Spleen (tissue), 11 donors: Measurements from ENCODE around the gene TMEM108. TPM values are rescaled to one million over a fixed set of nuclear protein-coding genes. Genes with fewer than 3 reads are reported as not detected.

Experiments used
- DNase-seq: peaks from one replicate; pipeline ENCODE4 v3.0.0-alpha.2; 2020
- H3K27ac ChIP-seq, 8 donors: fragments of 200-600 bp; sonication (generic) in 7 of 8; 1 replicate in 4 of 8; 2 replicates in 4 of 8; pipeline versions ENCODE4 v1.5.0 to v1.8.0; 2016 to 2021; ENCODE audit warnings: inconsistent platforms in 4 of 8, mild to moderate bottlenecking in 4 of 8, moderate library complexity in 1 of 8
- H3K27me3 ChIP-seq, 7 donors: fragments of 200-600 bp; sonication (generic) in 6 of 7; replicated peaks in 1 of 7; 1 replicate in 4 of 7; 2 replicates in 3 of 7; pipeline versions ENCODE4 v1.5.0 to v1.8.0; 2016 to 2021; ENCODE audit warnings: inconsistent platforms in 3 of 7, mild to moderate bottlenecking in 1 of 7
- H3K36me3 ChIP-seq, 6 donors: fragments of 200-600 bp; sonication (generic) in 5 of 6; 1 replicate in 4 of 6; 2 replicates in 2 of 6; pipeline versions ENCODE4 v1.5.0 to v1.8.0; 2016 to 2021; ENCODE audit warnings: inconsistent platforms in 2 of 6
- H3K4me1 ChIP-seq, 6 donors: fragments of 200-600 bp; sonication (generic) in 5 of 6; 1 replicate in 3 of 6; 2 replicates in 3 of 6; pipeline versions ENCODE4 v1.5.0 to v1.8.0; 2016 to 2021; ENCODE audit warnings: inconsistent platforms in 3 of 6
- H3K4me3 ChIP-seq, 8 donors: fragments of 200-600 bp; sonication (generic) in 7 of 8; 1 replicate in 4 of 8; 2 replicates in 4 of 8; pipeline versions ENCODE4 v1.5.0 to v1.8.0; 2016 to 2021; ENCODE audit warnings: inconsistent platforms in 4 of 8, mild to moderate bottlenecking in 4 of 8, moderate library complexity in 2 of 8
- H3K9me3 ChIP-seq, 8 donors: fragments of 200-600 bp; sonication (generic) in 7 of 8; 1 replicate in 4 of 8; 2 replicates in 4 of 8; pipeline versions ENCODE4 v1.5.0 to v1.8.0; 2016 to 2021; ENCODE audit warnings: inconsistent platforms in 4 of 8
- POLR2A ChIP-seq, 3 donors: fragments of 450-650 bp; IDR thresholded peaks; one replicate each; pipeline ENCODE4 v1.5.1; 2017; ENCODE audit warnings: antibody characterized with exemption in 3 of 3, mild to moderate bottlenecking in 1 of 3
- POLR2AphosphoS5 ChIP-seq, 3 donors: sonication (generic); formaldehyde crosslinking; IDR thresholded peaks; one replicate each; pipeline ENCODE4 v1.5.1; 2017; ENCODE audit warnings: antibody characterized with exemption in 3 of 3
- WGBS, 5 donors: extraction: QIAGEN DNeasy Blood & Tissue Kit in 3 of 5; methylation state at CpG; one replicate each; pipeline versions ENCODE4 v1.1.5 to v1.1.7; 2013 to 2018; 5-methylcytosine and 5-hydroxymethylcytosine counted together
- intact Hi-C: fragments of 100-400 bp; cut with DNase I; formaldehyde crosslinking; loops from one replicate; pipeline ENCODE4 v1.15.0; 2023; ENCODE audit warnings: low total_unique reads
- polyA plus RNA-seq, 3 donors: library from polyadenylated mRNA; stranded (reverse); fragments of 200-250 nt; gene quantifications; one replicate each; pipeline ENCODE4 v1.2.1, GENCODE V29; 2013
- total RNA-seq, 7 donors: library from RNA; depleted of rRNA in 3 of 7; stranded (reverse); fragments of >200 nt in 3 of 7; fragmentation: NEBNext Ultra II Directional in 4 of 7; extraction: Animal tissue kit (Norgen Biotek cat#: 25700) in 4 of 7; gene quantifications; one replicate each; pipeline versions ENCODE4 v1.1.0 to v1.2.1, GENCODE V29; 2016 to 2021
- TF ChIP-seq, protein P1 (sequence below), 11 experiments: fragments of 200-600 bp in 7 of 11; fragments of 450-650 bp in 4 of 11; sonication (generic) in 4 of 11; IDR thresholded peaks in 8 of 11; conservative IDR thresholded peaks in 3 of 11; 1 replicate in 7 of 11; 2 replicates in 4 of 11; pipeline versions ENCODE4 v1.4.0 to v1.8.0; 2016 to 2021; ENCODE audit warnings: antibody characterized with exemption in 11 of 11, inconsistent platforms in 4 of 11, mild to moderate bottlenecking in 1 of 11
- donor health status: healthy with polysubstance abuse.
- donor health status: DM: no; HTN: no; CAD: no; lungs with moderate emphysema.
- donor health status: DM: no; HTN: no; CAD: no.
- donor health status: Bipolar disorder and iron deficiency.
- donor health status: healthy.
- donor health status: DM: no; HTN: no; CAD: no.
- donor health status: DM: yes; HTN: yes; CAD: no.

Gene TMEM108
- total and polyA plus RNA-seq, 10 donors = 0.20 to 4.0 (median 1.1) TPM

DNA sequence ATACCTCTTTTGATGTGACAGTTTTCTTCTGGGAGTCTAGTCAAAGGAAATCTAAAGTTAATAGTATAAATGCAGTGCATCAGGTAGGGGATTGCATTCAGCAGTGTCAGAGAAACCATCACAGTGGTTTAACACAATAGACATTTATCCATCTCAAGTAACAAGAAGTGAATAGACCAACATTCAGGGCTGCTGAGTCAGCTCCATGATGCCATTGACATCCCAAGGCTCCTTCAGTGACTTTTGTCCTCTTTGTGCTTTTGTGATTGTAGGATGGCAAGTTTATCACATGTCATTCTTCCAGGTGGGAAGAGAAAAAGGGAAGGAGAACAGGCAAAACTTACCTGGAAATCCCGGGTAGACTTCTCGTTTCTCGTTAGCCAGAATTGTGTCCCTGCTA, 158.3 kb downstream of the TMEM108 start:
- no peaks in the 10 kb centered on the region for H3K36me3 ChIP-seq
- intact Hi-C loops = no loop called here
- peaks cover 0 to 4% (median 0%) of the 10 kb centered on the region in 6 donors for H3K4me1 ChIP-seq
- H3K27ac ChIP-seq = no peak overlapping the region
- H3K27me3 ChIP-seq = no peaks in the 10 kb centered on the region
- no peak overlapping the region for H3K4me3 ChIP-seq
- TF ChIP-seq POLR2AphosphoS5 (IDR thresholded peaks at IDR 0.05) = no peak
- TF ChIP-seq, protein P1, sequence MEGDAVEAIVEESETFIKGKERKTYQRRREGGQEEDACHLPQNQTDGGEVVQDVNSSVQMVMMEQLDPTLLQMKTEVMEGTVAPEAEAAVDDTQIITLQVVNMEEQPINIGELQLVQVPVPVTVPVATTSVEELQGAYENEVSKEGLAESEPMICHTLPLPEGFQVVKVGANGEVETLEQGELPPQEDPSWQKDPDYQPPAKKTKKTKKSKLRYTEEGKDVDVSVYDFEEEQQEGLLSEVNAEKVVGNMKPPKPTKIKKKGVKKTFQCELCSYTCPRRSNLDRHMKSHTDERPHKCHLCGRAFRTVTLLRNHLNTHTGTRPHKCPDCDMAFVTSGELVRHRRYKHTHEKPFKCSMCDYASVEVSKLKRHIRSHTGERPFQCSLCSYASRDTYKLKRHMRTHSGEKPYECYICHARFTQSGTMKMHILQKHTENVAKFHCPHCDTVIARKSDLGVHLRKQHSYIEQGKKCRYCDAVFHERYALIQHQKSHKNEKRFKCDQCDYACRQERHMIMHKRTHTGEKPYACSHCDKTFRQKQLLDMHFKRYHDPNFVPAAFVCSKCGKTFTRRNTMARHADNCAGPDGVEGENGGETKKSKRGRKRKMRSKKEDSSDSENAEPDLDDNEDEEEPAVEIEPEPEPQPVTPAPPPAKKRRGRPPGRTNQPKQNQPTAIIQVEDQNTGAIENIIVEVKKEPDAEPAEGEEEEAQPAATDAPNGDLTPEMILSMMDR (IDR thresholded peaks at IDR 0.05 in 8 of 11, conservative IDR thresholded peaks at IDR 0.05 in 3 of 11) = no peak
- TF ChIP-seq POLR2A (IDR thresholded peaks at IDR 0.05) = no peak
- peaks cover 0 to 20% (median 12%) of the 10 kb centered on the region in 8 donors for H3K9me3 ChIP-seq
- DNase-seq = no peak
- 77 to 94% (median 91%) methylated on average over 3 of the region's 3 CpGs for WGBS, 5 donors

DNA sequence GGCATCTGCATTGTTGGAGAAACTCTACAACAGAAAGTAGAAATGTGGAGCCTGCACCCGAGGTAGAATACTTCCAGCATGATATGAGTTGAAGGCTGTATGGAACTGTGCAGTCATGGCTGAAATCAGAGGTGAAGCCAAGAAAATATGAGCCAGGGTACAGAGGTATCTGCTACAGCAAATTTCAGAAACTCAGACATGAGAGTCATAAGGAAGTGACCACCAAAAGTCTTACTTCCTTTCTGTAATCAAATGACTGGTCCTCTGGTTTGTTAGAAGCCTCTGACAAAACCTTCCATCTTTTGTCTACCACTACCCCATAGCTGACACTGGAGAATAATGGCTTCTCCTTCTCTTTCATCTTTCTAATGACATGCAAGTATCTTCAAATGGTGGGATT, 159.4 kb downstream of the TMEM108 start:
- Histone ChIP-seq H3K4me1 (no peaks in the 10 kb centered on the region), H3K4me3 (no peak overlapping the region), H3K36me3 (no peaks in the 10 kb centered on the region), H3K27ac (no peak overlapping the region), H3K27me3 (no peaks in the 10 kb centered on the region), H3K9me3 (peaks cover 0 to 29% (median 13%) of the 10 kb centered on the region in 8 donors)
- 82 to 91% (median 86%) methylated on average over 1 of the region's 1 CpG for WGBS, 5 donors
- no peak for DNase-seq
- TF ChIP-seq, protein P1 (IDR thresholded peaks at IDR 0.05 in 8 of 11, conservative IDR thresholded peaks at IDR 0.05 in 3 of 11) = no peak
- TF ChIP-seq POLR2AphosphoS5 (IDR thresholded peaks at IDR 0.05) (no peak), POLR2A (IDR thresholded peaks at IDR 0.05) (no peak)
- intact Hi-C loops = no loop called here

DNA sequence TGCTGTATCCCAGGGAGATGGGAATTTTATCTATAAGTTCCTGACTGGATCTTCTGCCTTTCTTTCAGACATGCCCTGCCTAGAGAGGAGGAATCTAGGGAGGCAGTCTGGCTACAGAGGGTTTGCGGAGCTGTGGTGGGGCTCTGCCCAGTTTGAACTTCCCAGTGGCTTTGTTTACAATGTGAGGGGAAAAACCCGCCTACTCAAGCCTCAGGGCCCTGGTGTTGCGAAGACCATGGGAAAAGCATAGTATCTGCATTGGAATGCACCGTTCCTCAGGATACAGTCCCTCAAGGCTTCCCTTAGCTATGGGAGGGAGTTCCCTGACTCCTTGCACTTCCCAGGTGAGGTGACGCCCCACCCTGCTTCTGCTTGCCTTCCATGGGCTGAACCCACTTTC, 168.7 kb downstream of the TMEM108 start:
- Histone ChIP-seq H3K36me3 (no peaks in the 10 kb centered on the region), H3K4me1 (peaks cover 9 to 23% (median 21%) of the 10 kb centered on the region in 6 donors), H3K27me3 (peaks cover 0 to 8% (median 0%) of the 10 kb centered on the region in 7 donors), H3K9me3 (peaks cover 0 to 10% (median 0%) of the 10 kb centered on the region in 8 donors), H3K27ac (no peak overlapping the region), H3K4me3 (no peak overlapping the region)
- TF ChIP-seq, protein P1 (IDR thresholded peaks at IDR 0.05 in 8 of 11, conservative IDR thresholded peaks at IDR 0.05 in 3 of 11) = no peak
- no peak for TF ChIP-seq POLR2A (IDR thresholded peaks at IDR 0.05)
- TF ChIP-seq POLR2AphosphoS5 (IDR thresholded peaks at IDR 0.05) = no peak
- 72 to 89% (median 76%) methylated on average over 5 of the region's 5 CpGs for WGBS, 5 donors
- intact Hi-C loops = no loop called here
- no peak for DNase-seq

DNA sequence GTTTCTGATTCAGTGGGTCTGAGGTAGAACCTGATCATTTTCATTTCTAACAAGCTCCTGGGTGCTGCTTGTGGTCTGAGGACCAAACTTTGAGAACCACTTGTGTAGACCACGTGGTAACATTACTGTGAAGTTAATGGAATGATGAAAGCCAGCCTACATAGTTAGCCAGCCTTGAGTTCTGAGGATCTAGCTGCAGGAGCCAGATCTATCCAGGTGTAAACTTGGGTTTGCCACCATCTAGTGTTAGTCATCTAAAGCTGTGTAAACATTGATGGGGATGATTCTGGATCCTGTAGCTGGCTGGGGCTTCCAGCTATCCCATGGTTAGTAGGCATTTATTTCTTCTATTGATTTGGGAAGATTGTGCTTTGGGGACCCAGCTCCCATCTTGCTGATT, 170.0 kb downstream of the TMEM108 start:
- intact Hi-C loops = no loop called here
- Histone ChIP-seq H3K27me3 (peaks cover 0 to 8% (median 0%) of the 10 kb centered on the region in 7 donors), H3K9me3 (peaks cover 0 to 3% (median 0%) of the 10 kb centered on the region in 8 donors), H3K27ac (no peak overlapping the region), H3K4me3 (no peak overlapping the region), H3K4me1 (peaks cover 11 to 33% (median 24%) of the 10 kb centered on the region in 6 donors), H3K36me3 (no peaks in the 10 kb centered on the region)
- DNase-seq = no peak
- WGBS, 5 donors = 71 to 84% (median 76%) methylated on average over 1 of the region's 1 CpG
- TF ChIP-seq, protein P1 (IDR thresholded peaks at IDR 0.05 in 8 of 11, conservative IDR thresholded peaks at IDR 0.05 in 3 of 11) = no peak
- no peak for TF ChIP-seq POLR2A (IDR thresholded peaks at IDR 0.05)
- TF ChIP-seq POLR2AphosphoS5 (IDR thresholded peaks at IDR 0.05) = no peak
